SU-DHL-6 (cell line): ENCODE data around the gene HOXD12.

Experiments
- CTCF ChIP-seq: fragments of 200-600 bp; sonication (generic); IDR thresholded peaks from one replicate; pipeline ENCODE4 v1.5.1; 2017; ENCODE audit warnings: antibody characterized with exemption, mild to moderate bottlenecking, low read length, moderate library complexity; ENCODE audit not compliant: insufficient read depth, poor library complexity, severe bottlenecking
- EZH2phosphoT487 ChIP-seq: fragments of 200-600 bp; sonication (generic), shearing (Covaris generic); conservative IDR thresholded peaks from 2 replicates; pipeline ENCODE4 v1.6.1; 2018; ENCODE audit warnings: mild to moderate bottlenecking, antibody characterized with exemption, low read length, moderate library complexity, mixed read lengths

GRCh38 chr2:176072951-176073904 lies 26.4 kb upstream of the HOXD12 start:
- TF ChIP-seq CTCF (no peak), EZH2phosphoT487 (no peak)
